B cell (primary cell): ENCODE measurements around the gene POLR1G. TPM values are rescaled to one million over a fixed set of nuclear protein-coding genes. Genes with fewer than 3 reads are reported as not detected.

ENCODE experiments used
- ATAC-seq: fragments of 200-7000 bp; cut with Tn5 transposase; one replicate; pipeline ENCODE4 v1.10.0; 2021; ENCODE audit warnings: low read depth, mild to moderate bottlenecking, moderate number of reproducible peaks, moderate library complexity
- CTCF ChIA-PET: fragments of 350-600 bp; sonication (Branson Sonifier 250); formaldehyde crosslinking; loops from one replicate; lab custom pipeline; 2021; ENCODE audit warnings: antibody characterized with exemption, inconsistent platforms; lab: Charles Lee
- POLR2A ChIA-PET: fragments of 350-600 bp; sonication (Branson Sonifier 250); formaldehyde crosslinking; loops from one replicate; lab custom pipeline; 2021; ENCODE audit warnings: antibody characterized with exemption; lab: Charles Lee
- DNase-seq: peaks from one replicate; pipeline ENCODE4 v3.0.0; 2013
- H2AFZ ChIP-seq: 2 replicates; pipeline ENCODE4 v1.6.1; 2012; ENCODE audit warnings: mild to moderate bottlenecking, low read depth, low read length; ENCODE audit not compliant: insufficient read depth, poor library complexity, severe bottlenecking
- H3K27ac ChIP-seq, 2 donors: 1 replicate in 1 of 2; 2 replicates in 1 of 2; pipeline ENCODE4 v1.5.1; 2012 to 2013; ENCODE audit warnings: low read length in 2 of 2, mild to moderate bottlenecking in 2 of 2, moderate library complexity in 1 of 2
- H3K27me3 ChIP-seq, 4 experiments: fragments of 200-600 bp in 1 of 4; sonication (generic) in 1 of 4; replicated peaks in 1 of 4; 1 replicate in 2 of 4; 2 replicates in 2 of 4; pipeline versions ENCODE4 v1.6.1 to v1.7.0; 2013 to 2016; ENCODE audit warnings: low read length in 3 of 4, mild to moderate bottlenecking in 2 of 4, mixed read lengths in 1 of 4, moderate library complexity in 1 of 4; ENCODE audit not compliant: insufficient read depth in 4 of 4, control insufficient read depth in 3 of 4; ENCODE audit errors: control extremely low read depth in 1 of 4
- H3K36me3 ChIP-seq, 2 experiments: replicated peaks in 1 of 2; 1 replicate in 1 of 2; 2 replicates in 1 of 2; pipeline versions ENCODE4 v1.6.1 to v1.7.1; 2013; ENCODE audit warnings: low read length in 1 of 2; ENCODE audit not compliant: insufficient read depth in 2 of 2, control insufficient read depth in 1 of 2; ENCODE audit errors: control extremely low read depth in 1 of 2, extremely low read depth in 1 of 2
- H3K4me1 ChIP-seq, 2 donors: fragments of 200-600 bp in 1 of 2; sonication (generic) in 1 of 2; 1 replicate in 1 of 2; 2 replicates in 1 of 2; pipeline versions ENCODE4 v1.5.1 to v1.6.1; 2013 to 2017; ENCODE audit warnings: low read length in 2 of 2; ENCODE audit not compliant: control insufficient read depth in 2 of 2, insufficient read depth in 2 of 2
- H3K4me2 ChIP-seq: replicated peaks from 2 replicates; pipeline ENCODE3; 2012; ENCODE audit warnings: mild to moderate bottlenecking, low read depth, low read length; ENCODE audit not compliant: poor library complexity, severe bottlenecking
- H3K4me3 ChIP-seq, 5 experiments: fragments of 200-600 bp in 1 of 5; sonication (generic) in 1 of 5; 1 replicate in 3 of 5; 2 replicates in 2 of 5; pipeline versions ENCODE4 v1.5.1 to v1.7.0; 2011 to 2016; ENCODE audit warnings: low read length in 4 of 5, mild to moderate bottlenecking in 4 of 5, low read depth in 2 of 5, control low read depth in 1 of 5, moderate library complexity in 1 of 5; ENCODE audit not compliant: insufficient read depth in 1 of 5; ENCODE audit errors: control extremely low read depth in 1 of 5, extremely low read depth in 1 of 5
- H3K79me2 ChIP-seq: fragments of 200-600 bp; sonication (generic); one replicate; pipeline ENCODE4 v1.6.0; 2016; ENCODE audit warnings: low read length; ENCODE audit not compliant: control insufficient read depth, insufficient read depth
- H3K9ac ChIP-seq: fragments of 200-600 bp; sonication (generic); 2 replicates; pipeline ENCODE4 v1.6.1; 2017; ENCODE audit warnings: mild to moderate bottlenecking, low read length, moderate library complexity
- H3K9me3 ChIP-seq, 3 donors: one replicate each; pipeline versions ENCODE4 v1.6.1 to v1.7.1; 2013; ENCODE audit warnings: low read length in 2 of 3; ENCODE audit not compliant: control insufficient read depth in 2 of 3, insufficient read depth in 1 of 3; ENCODE audit errors: control extremely low read depth in 1 of 3
- H4K20me1 ChIP-seq: 2 replicates; pipeline ENCODE4 v1.6.0; 2012; ENCODE audit warnings: mild to moderate bottlenecking, low read length; ENCODE audit not compliant: insufficient read depth, control insufficient read depth, poor library complexity, severe bottlenecking
- H3K27ac Mint-ChIP-seq: one replicate; pipeline ENCODE4 v1.8.0; 2021; ENCODE audit warnings: mixed read lengths
- H3K27me3 Mint-ChIP-seq: one replicate; pipeline ENCODE4 v1.8.0; 2021; ENCODE audit warnings: mixed read lengths
- H3K4me1 Mint-ChIP-seq: one replicate; pipeline ENCODE4 v1.8.0; 2021; ENCODE audit warnings: mixed read lengths
- H3K4me3 Mint-ChIP-seq: one replicate; pipeline ENCODE4 v1.8.0; 2021; ENCODE audit warnings: mixed read lengths
- H3K9me3 Mint-ChIP-seq: one replicate; pipeline ENCODE4 v1.8.0; 2022; ENCODE audit warnings: mixed read lengths; ENCODE audit not compliant: insufficient read depth
- CTCF ChIP-seq: fragments of 200-600 bp; IDR thresholded peaks from one replicate; pipeline ENCODE4 v1.8.0; 2022; ENCODE audit warnings: antibody characterized with exemption, mild to moderate bottlenecking
- EZH2 ChIP-seq: IDR thresholded peaks from 2 replicates; pipeline ENCODE4 v1.6.1; 2012; ENCODE audit warnings: borderline replicate concordance, low read depth, mild to moderate bottlenecking, moderate library complexity, low read length; ENCODE audit not compliant: insufficient read depth, poor library complexity, severe bottlenecking
- WGBS: methylation state at CpG from one replicate; pipeline ENCODE4 v1.1.5; 2013; ENCODE audit warnings: missing lambda C conversion rate; ENCODE audit not compliant: insufficient coverage; 5-methylcytosine and 5-hydroxymethylcytosine counted together
- intact Hi-C: fragments of 100-400 bp; cut with micrococcal nuclease; formaldehyde crosslinking; loops from one replicate; pipeline ENCODE4 v1.10.0; 2022
- polyA plus RNA-seq: library from polyadenylated mRNA; depleted of rRNA; stranded (reverse); fragments of >200 nt; gene quantifications from 2 replicates; pipeline ENCODE4 v1.2.3, GENCODE V29; 2012
- total RNA-seq, 2 donors: library from RNA; stranded (reverse); fragments of 120-200 nt in 1 of 2; gene quantifications; 1 replicate in 1 of 2; 2 replicates in 1 of 2; pipeline versions ENCODE4 v1.2.3 to v1.2.4, GENCODE V29; 2013 to 2022

The POLR1G gene
- total and polyA plus RNA-seq, 2 donors (not counting 1 experiment from before 2014, with no cell fraction given): 2.1 to 4.3 TPM

GRCh38 chr19:45417151-45417550 lies 10.7 kb downstream of the POLR1G start:
- no peaks in the 10 kb centered on the region for H3K9me3 ChIP-seq
- H3K27ac ChIP-seq: no peak overlapping the region
- ATAC-seq (no peak), DNase-seq (no peak)
- Mint-ChIP-seq H3K27me3 (no peaks in the 10 kb centered on the region), H3K4me3 (no peak overlapping the region), H3K27ac (no peak overlapping the region), H3K9me3 (no peaks in the 10 kb centered on the region), H3K4me1 (peaks cover 30% of the 10 kb centered on the region)
- peaks cover 4% of the 10 kb centered on the region for H4K20me1 ChIP-seq
- H3K4me3 ChIP-seq: no peak overlapping the region
- no peak overlapping the region for H3K9ac ChIP-seq
- 85% methylated on average over 4 of the region's 4 CpGs for WGBS
- H3K4me1 ChIP-seq: peaks cover 15 to 33% of the 10 kb centered on the region in 2 donors
- peaks cover 32% of the 10 kb centered on the region for H3K79me2 ChIP-seq
- intact Hi-C loops: no loop called here
- H3K27me3 ChIP-seq: no peaks in the 10 kb centered on the region
- TF ChIP-seq CTCF (no peak), EZH2 (no peak)
- peaks cover 3 to 43% of the 10 kb centered on the region in 2 experiments for H3K36me3 ChIP-seq
- H3K4me2 ChIP-seq: no peak overlapping the region
- H2AFZ ChIP-seq: no peak overlapping the region
- POLR2A ChIA-PET: no interaction called here
- CTCF ChIA-PET: interaction anchor here (0.9 kb wide), 1 partner anchor 62 kb away, joined by 4 read pairs; no protein-coding TSS in a partner anchor

- POLR2A ChIA-PET: no interaction called here
- peaks cover 5% of the 10 kb centered on the region for H4K20me1 ChIP-seq
- H3K4me1 ChIP-seq: peaks cover 22 to 46% of the 10 kb centered on the region in 2 donors
- H3K79me2 ChIP-seq: peaks cover 37% of the 10 kb centered on the region
- peak overlapping the region; percentile 27 for H3K9ac ChIP-seq
- peak overlapping the region; percentile 88 for H3K27ac Mint-ChIP-seq
- H3K36me3 ChIP-seq: peaks cover 0 to 36% of the 10 kb centered on the region in 2 experiments
- peak overlapping the region; percentile 71 for H3K4me3 Mint-ChIP-seq
- ATAC-seq (no peak), DNase-seq (no peak)
- H3K9me3 Mint-ChIP-seq: no peaks in the 10 kb centered on the region
- H3K4me1 Mint-ChIP-seq: peaks cover 43% of the 10 kb centered on the region
- TF ChIP-seq EZH2 (no peak), CTCF (no peak)
- intact Hi-C loops: loop anchor here (1.0 kb wide), 1 partner anchor 13 kb away; the partner anchor contains the start of gene POLR1G
- no peaks in the 10 kb centered on the region for H3K9me3 ChIP-seq
- H3K4me3 ChIP-seq: no peak overlapping the region
- CTCF ChIA-PET: interaction anchor here (2.5 kb wide), 1 partner anchor 17 kb away, joined by 8 read pairs; no protein-coding TSS in a partner anchor
- H2AFZ ChIP-seq: no peak overlapping the region
- H3K4me2 ChIP-seq: peak overlapping the region; percentile 74
- H3K27me3 ChIP-seq: no peaks in the 10 kb centered on the region
- WGBS: 0% methylated on average over 2 of the region's 9 CpGs
- peak overlapping the region in 1 of 2 donors; percentile 44 for H3K27ac ChIP-seq
- no peaks in the 10 kb centered on the region for H3K27me3 Mint-ChIP-seq
These were observed 12.4 kb downstream of the POLR1G start for GRCh38 chr19:45418802-45419201.
